PC-3 (cell line): Measurements from ENCODE around the gene MIF4GD. TPM values are rescaled to one million over a fixed set of nuclear protein-coding genes. Genes with fewer than 3 reads are reported as not detected.

Experiments used
- ATAC-seq: fragments of 200-7000 bp; cut with Tn5 transposase; 2 replicates; pipeline ENCODE4 v1.9.1; 2020; ENCODE audit warnings: mild to moderate bottlenecking, moderate library complexity
- Bru-seq: library from RNA; stranded (reverse); fragments of 400-500 nt; gene quantifications from one replicate; lab custom pipeline; 2021; lab: Mats Ljungman, UMichigan
- BruChase-seq, 2 experiments: library from RNA; stranded (reverse); fragments of 400-500 nt; gene quantifications; one replicate each; lab custom pipeline; 2021; lab: Mats Ljungman, UMichigan
- BruUV-seq: library from RNA; stranded (reverse); fragments of 400-500 nt; replicated peaks from 2 replicates; lab custom pipeline; 2021; lab: Mats Ljungman, UMichigan
- CTCF ChIA-PET: fragments of 300-600 bp; sonication (Branson Sonifier 250); formaldehyde crosslinking; loops from one replicate; lab custom pipeline; 2022; ENCODE audit warnings: antibody characterized with exemption; lab: Charles Lee
- POLR2A ChIA-PET: fragments of 300-600 bp; sonication (Branson Sonifier 250); formaldehyde crosslinking; loops from one replicate; lab custom pipeline; 2022; ENCODE audit warnings: antibody characterized with exemption; ENCODE audit not compliant: unreplicated experiment; lab: Charles Lee
- DNase-seq: peaks from one replicate; pipeline ENCODE4 v3.0.0-alpha.2; 2015
- H2AFZ ChIP-seq: fragments of 300-600 bp; sonication (generic); 2 replicates; pipeline ENCODE4 v1.6.0; 2016; ENCODE audit warnings: antibody characterized with exemption, low read length
- H3F3A ChIP-seq: fragments of 300-600 bp; sonication (generic); one replicate; pipeline ENCODE4 v1.6.0; 2017; ENCODE audit warnings: antibody characterized with exemption, low read length, control low read depth, mild to moderate bottlenecking; ENCODE audit not compliant: unreplicated experiment
- H3K27ac ChIP-seq: fragments of 300-600 bp; sonication (generic); 2 replicates; pipeline ENCODE4 v1.5.1; 2016; ENCODE audit warnings: mild to moderate bottlenecking, low read length
- H3K27me3 ChIP-seq: fragments of 300-600 bp; sonication (generic); 2 replicates; pipeline ENCODE4 v1.6.1; 2016; ENCODE audit warnings: low read length, mixed read lengths
- H3K36me3 ChIP-seq: fragments of 300-600 bp; sonication (generic); 2 replicates; pipeline ENCODE4 v1.6.1; 2016; ENCODE audit warnings: low read depth, mixed run types, low read length, mixed read lengths
- H3K4me1 ChIP-seq: fragments of 300-600 bp; sonication (generic); 2 replicates; pipeline ENCODE4 v1.5.1; 2016; ENCODE audit warnings: low read length; ENCODE audit not compliant: insufficient read depth
- H3K4me2 ChIP-seq: fragments of 300-600 bp; sonication (generic); 2 replicates; pipeline ENCODE4 v1.6.0; 2016; ENCODE audit warnings: low read length
- H3K4me3 ChIP-seq: fragments of 300-600 bp; sonication (generic); 2 replicates; pipeline ENCODE4 v1.5.1; 2016; ENCODE audit warnings: mild to moderate bottlenecking, low read length, mixed read lengths
- H3K79me2 ChIP-seq: fragments of 300-600 bp; sonication (generic); 2 replicates; pipeline ENCODE4 v1.6.1; 2017; ENCODE audit warnings: low read length, mixed read lengths
- H3K9ac ChIP-seq: fragments of 300-600 bp; sonication (generic); 2 replicates; pipeline ENCODE4 v1.6.0; 2016; ENCODE audit warnings: mild to moderate bottlenecking, low read length
- H3K9me2 ChIP-seq: fragments of 300-600 bp; sonication (generic); replicated peaks from 2 replicates; pipeline ENCODE4 v1.6.1; 2016; ENCODE audit warnings: mixed run types, low read length, mixed read lengths
- H3K9me3 ChIP-seq: fragments of 300-600 bp; sonication (generic); 2 replicates; pipeline ENCODE4 v1.6.1; 2016; ENCODE audit warnings: low read length, mixed read lengths
- H4K20me1 ChIP-seq: fragments of 300-600 bp; sonication (generic); 2 replicates; pipeline ENCODE4 v1.6.1; 2016; ENCODE audit warnings: low read length, mixed read lengths
- CTCF ChIP-seq: fragments of 300-600 bp; sonication (generic); conservative IDR thresholded peaks from 2 replicates; pipeline ENCODE4 v1.5.1; 2017; ENCODE audit warnings: antibody characterized with exemption, low read depth, mild to moderate bottlenecking, low read length
- EZH2 ChIP-seq: fragments of 300-600 bp; sonication (generic); IDR thresholded peaks from one replicate; pipeline ENCODE4 v1.6.1; 2017; ENCODE audit warnings: antibody characterized with exemption, mild to moderate bottlenecking, low read length; ENCODE audit not compliant: unreplicated experiment
- EZH2phosphoT487 ChIP-seq: fragments of 300-600 bp; sonication (generic); IDR thresholded peaks from 2 replicates; pipeline ENCODE4 v1.6.1; 2018; ENCODE audit warnings: mild to moderate bottlenecking, antibody characterized with exemption, low read length, borderline replicate concordance
- intact Hi-C: fragments of 100-400 bp; cut with micrococcal nuclease; formaldehyde crosslinking; loops from 2 replicates; pipeline ENCODE4 v1.9.0; 2023
- long read RNA-seq: library from polyadenylated mRNA; unstranded; transcript quantifications from one replicate; pipeline ENCODE4 v2.0.0, GENCODE V29; 2021; ENCODE audit not compliant: unreplicated experiment
- total RNA-seq: library from RNA; depleted of rRNA; stranded (reverse); fragments of >200 nt; gene quantifications from 2 replicates; pipeline ENCODE4 v1.2.3, GENCODE V29; 2014; rRNA removed

MIF4GD gene
- total RNA-seq (30.8 and 42.3 TPM in 2 replicates), Bru-seq, nascent RNA (percentile 62 among the genes with signal in this experiment), BruChase-seq, experiment 1, labeled RNA remaining after a 6-hour chase (percentile 77 among the genes with signal in this experiment), BruChase-seq, experiment 2, labeled RNA remaining after a 2-hour chase (percentile 60 among the genes with signal in this experiment)
- long read RNA-seq, transcript MIF4GD-208 (7 exons, 1,419 nt): minor isoform, 9 of 98 reads
- long read RNA-seq, transcript MIF4GD-202 (6 exons, 1,306 nt): major isoform, 22 of 98 reads
- long read RNA-seq, transcript MIF4GD-214 (5 exons, 1,230 nt): minor isoform, 12 of 98 reads
- long read RNA-seq, partial matches to known transcripts: 15 of 98 reads
- long read RNA-seq, other reads (novel, unspliced or antisense): 31 of 98 reads

GRCh38 chr17:75270966-75271232 is at the start of gene MIF4GD:
Gene MIF4GD (minus strand): TSS chr17:75271231. CDS start chr17:75270195, 1,036 bp downstream.
- POLR2A ChIA-PET: interaction anchor here (0.5 to 2.3 kb wide), 6 partner anchors 9 to 362 kb away, joined by 3 to 25 read pairs (median 4); partner anchors contain the start of genes GGA3, GRB2, MRPS7 and SLC25A19

GRCh38 chr17:75319904-75320691 is 49.1 kb upstream of the MIF4GD start:
- Histone ChIP-seq H4K20me1 (no peaks in the 10 kb centered on the region), H2AFZ (no peak overlapping the region), H3K36me3 (peaks cover 31% of the 10 kb centered on the region), H3K9ac (no peak overlapping the region), H3F3A (no peaks in the 10 kb centered on the region), H3K4me2 (no peak overlapping the region), H3K27me3 (no peaks in the 10 kb centered on the region), H3K9me3 (no peaks in the 10 kb centered on the region), H3K9me2 (no peaks in the 10 kb centered on the region), H3K27ac (no peak overlapping the region), H3K4me1 (no peaks in the 10 kb centered on the region), H3K4me3 (no peak overlapping the region), H3K79me2 (no peaks in the 10 kb centered on the region)
- POLR2A ChIA-PET: no interaction called here
- no peak for ATAC-seq
- CTCF ChIA-PET: no interaction called here
- DNase-seq: no peak
- TSS peak; percentile 31 for BruUV-seq
- intact Hi-C loops: no loop called here
- no peak for TF ChIP-seq EZH2
- TF ChIP-seq EZH2phosphoT487: no peak
- no peak for TF ChIP-seq CTCF

More at GRCh38 chr17:75270966-75271232, at the start of gene MIF4GD:
- H3K4me1 ChIP-seq: peaks cover 20% of the 10 kb centered on the region
- no peaks in the 10 kb centered on the region for H3K27me3 ChIP-seq
- CTCF ChIA-PET: interaction anchor here (0.6 to 3.0 kb wide), 18 partner anchors 10 to 302 kb away, joined by 3 to 60 read pairs (median 6); partner anchors contain the start of genes GGA3, GRB2, MRPS7 and SLC25A19
- peaks cover 4% of the 10 kb centered on the region for H3F3A ChIP-seq
- H3K79me2 ChIP-seq: peaks cover 21% of the 10 kb centered on the region
- no peaks in the 10 kb centered on the region for H3K9me3 ChIP-seq
- no TSS peak for BruUV-seq
- TF ChIP-seq EZH2 (no peak), CTCF (no peak), EZH2phosphoT487 (no peak)
- ATAC-seq: no peak
- H3K4me2 ChIP-seq: peak within 1 kb of the TSS; percentile 98
- no peaks in the 10 kb centered on the region for H3K9me2 ChIP-seq
- H4K20me1 ChIP-seq: no peaks in the 10 kb centered on the region
- H3K36me3 ChIP-seq: peaks cover 11% of the 10 kb centered on the region
- peak within 1 kb of the TSS; percentile 43 for H3K27ac ChIP-seq
- H3K4me3 ChIP-seq: peak within 1 kb of the TSS; percentile 97
- H3K9ac ChIP-seq: peak within 1 kb of the TSS; percentile 88
- peak within 1 kb of the TSS; percentile 99 for H2AFZ ChIP-seq
- intact Hi-C loops: loop anchor here (1.0 to 2.0 kb wide), 4 partner anchors 10 to 142 kb away; partner anchors contain the start of genes GGA3, MRPS7 and SLC25A19
- DNase-seq: no peak
